HFFc6 (cell line): ENCODE measurements around the gene ZBTB44. TPM values are rescaled to one million over a fixed set of nuclear protein-coding genes. Genes with fewer than 3 reads are reported as not detected.

Experiments used
- DNase-seq: peaks from one replicate; pipeline ENCODE4 v3.0.0-alpha.2; 2018
- H3K27ac Mint-ChIP-seq: 2 replicates; pipeline ENCODE4 v1.8.0; 2020; ENCODE audit warnings: mild to moderate bottlenecking, mixed read lengths
- H3K27me3 Mint-ChIP-seq: 2 replicates; pipeline ENCODE4 v1.8.0; 2021; ENCODE audit warnings: mild to moderate bottlenecking, moderate library complexity, mixed read lengths; ENCODE audit not compliant: insufficient read depth
- H3K36me3 Mint-ChIP-seq: 2 replicates; pipeline ENCODE4 v1.8.0; 2021; ENCODE audit warnings: low read depth, mixed read lengths
- H3K4me1 Mint-ChIP-seq: 2 replicates; pipeline ENCODE4 v1.8.0; 2020; ENCODE audit warnings: low read depth, mixed read lengths
- H3K4me3 Mint-ChIP-seq: 2 replicates; pipeline ENCODE4 v1.8.0; 2020; ENCODE audit warnings: mild to moderate bottlenecking, moderate library complexity, mixed read lengths
- H3K9me3 Mint-ChIP-seq: 2 replicates; pipeline ENCODE4 v1.8.0; 2020; ENCODE audit warnings: mild to moderate bottlenecking, mixed read lengths
- total RNA-seq, 6 experiments: library from RNA; stranded (reverse); fragmentation: NEBNext Ultra II Directional; extraction: Animal tissue kit (Norgen Biotek cat#: 25700); gene quantifications; 2 replicates in 1 of 6; 3 replicates in 5 of 6; pipeline ENCODE4 v1.2.3, GENCODE V29; 2021
- TF ChIP-seq, protein P1 (sequence below): fragments of 200-600 bp; sonication (generic); IDR thresholded peaks from 2 replicates; pipeline ENCODE4 v1.5.0; 2021; ENCODE audit warnings: antibody characterized with exemption, mild to moderate bottlenecking

ZBTB44 gene
- total RNA-seq, 6 experiments from 2014 or later: 9.4 to 16.5 (median 12.4) TPM

- Mint-ChIP-seq H3K27ac (no peak overlapping the region), H3K4me1 (no peaks in the 10 kb centered on the region), H3K36me3 (no peaks in the 10 kb centered on the region), H3K9me3 (peaks cover 8% of the 10 kb centered on the region), H3K27me3 (peaks cover 48% of the 10 kb centered on the region), H3K4me3 (no peak overlapping the region)
- TF ChIP-seq, protein P1, sequence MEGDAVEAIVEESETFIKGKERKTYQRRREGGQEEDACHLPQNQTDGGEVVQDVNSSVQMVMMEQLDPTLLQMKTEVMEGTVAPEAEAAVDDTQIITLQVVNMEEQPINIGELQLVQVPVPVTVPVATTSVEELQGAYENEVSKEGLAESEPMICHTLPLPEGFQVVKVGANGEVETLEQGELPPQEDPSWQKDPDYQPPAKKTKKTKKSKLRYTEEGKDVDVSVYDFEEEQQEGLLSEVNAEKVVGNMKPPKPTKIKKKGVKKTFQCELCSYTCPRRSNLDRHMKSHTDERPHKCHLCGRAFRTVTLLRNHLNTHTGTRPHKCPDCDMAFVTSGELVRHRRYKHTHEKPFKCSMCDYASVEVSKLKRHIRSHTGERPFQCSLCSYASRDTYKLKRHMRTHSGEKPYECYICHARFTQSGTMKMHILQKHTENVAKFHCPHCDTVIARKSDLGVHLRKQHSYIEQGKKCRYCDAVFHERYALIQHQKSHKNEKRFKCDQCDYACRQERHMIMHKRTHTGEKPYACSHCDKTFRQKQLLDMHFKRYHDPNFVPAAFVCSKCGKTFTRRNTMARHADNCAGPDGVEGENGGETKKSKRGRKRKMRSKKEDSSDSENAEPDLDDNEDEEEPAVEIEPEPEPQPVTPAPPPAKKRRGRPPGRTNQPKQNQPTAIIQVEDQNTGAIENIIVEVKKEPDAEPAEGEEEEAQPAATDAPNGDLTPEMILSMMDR: no peak
- DNase-seq: no peak
These were observed 112.5 kb downstream of the ZBTB44 start for GRCh38 chr11:130202009-130202817.

GRCh38 chr11:130201026-130201425 lies 113.7 kb downstream of the ZBTB44 start:
- Mint-ChIP-seq H3K36me3 (no peaks in the 10 kb centered on the region), H3K9me3 (peaks cover 8% of the 10 kb centered on the region), H3K4me3 (no peak overlapping the region), H3K4me1 (no peaks in the 10 kb centered on the region), H3K27ac (no peak overlapping the region), H3K27me3 (peaks cover 40% of the 10 kb centered on the region)
- TF ChIP-seq, protein P1: no peak
- DNase-seq: no peak

GRCh38 chr11:130199792-130200191 lies 114.9 kb downstream of the ZBTB44 start:
- Mint-ChIP-seq H3K36me3 (no peaks in the 10 kb centered on the region), H3K27me3 (peaks cover 40% of the 10 kb centered on the region), H3K4me1 (no peaks in the 10 kb centered on the region), H3K27ac (no peak overlapping the region), H3K9me3 (peaks cover 8% of the 10 kb centered on the region), H3K4me3 (no peak overlapping the region)
- no peak for DNase-seq
- TF ChIP-seq, protein P1: no peak

- Mint-ChIP-seq H3K9me3 (peaks cover 8% of the 10 kb centered on the region), H3K36me3 (no peaks in the 10 kb centered on the region), H3K27me3 (peaks cover 33% of the 10 kb centered on the region), H3K4me3 (no peak overlapping the region), H3K27ac (no peak overlapping the region), H3K4me1 (no peaks in the 10 kb centered on the region)
- DNase-seq: no peak
- TF ChIP-seq, protein P1: no peak; the same call in 1 of the 2 replicates
These were observed 115.8 kb downstream of the ZBTB44 start for GRCh38 chr11:130198964-130199363.

GRCh38 chr11:130198292-130198691 lies 116.4 kb downstream of the ZBTB44 start:
- Mint-ChIP-seq H3K4me3 (no peak overlapping the region), H3K27ac (no peak overlapping the region), H3K9me3 (peaks cover 8% of the 10 kb centered on the region), H3K4me1 (no peaks in the 10 kb centered on the region), H3K27me3 (peaks cover 31% of the 10 kb centered on the region), H3K36me3 (no peaks in the 10 kb centered on the region)
- DNase-seq: no peak
- TF ChIP-seq, protein P1: no peak
